ENCODE results near the gene GALNT1.

DNA sequence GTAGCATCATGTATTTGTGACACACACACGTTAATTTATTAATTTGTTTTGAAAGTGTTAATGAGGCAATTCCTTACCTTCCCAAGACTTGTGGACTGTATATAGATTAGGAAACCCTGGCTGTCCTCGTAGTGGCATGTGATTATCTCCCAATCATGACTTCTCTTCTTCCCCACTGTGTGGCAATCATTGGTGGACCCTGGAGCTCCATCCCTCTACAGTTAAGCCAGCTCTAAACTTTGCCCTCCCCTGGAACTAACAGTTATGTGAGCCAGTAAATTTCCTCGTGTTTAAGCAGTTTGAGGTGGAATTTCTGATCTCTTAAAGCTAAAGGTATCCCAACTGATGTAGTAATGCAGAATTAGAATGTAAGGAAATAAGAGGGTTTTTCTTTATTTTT is 22.0 kb downstream of the GALNT1 start:
- TF ChIP-seq, protein P1, sequence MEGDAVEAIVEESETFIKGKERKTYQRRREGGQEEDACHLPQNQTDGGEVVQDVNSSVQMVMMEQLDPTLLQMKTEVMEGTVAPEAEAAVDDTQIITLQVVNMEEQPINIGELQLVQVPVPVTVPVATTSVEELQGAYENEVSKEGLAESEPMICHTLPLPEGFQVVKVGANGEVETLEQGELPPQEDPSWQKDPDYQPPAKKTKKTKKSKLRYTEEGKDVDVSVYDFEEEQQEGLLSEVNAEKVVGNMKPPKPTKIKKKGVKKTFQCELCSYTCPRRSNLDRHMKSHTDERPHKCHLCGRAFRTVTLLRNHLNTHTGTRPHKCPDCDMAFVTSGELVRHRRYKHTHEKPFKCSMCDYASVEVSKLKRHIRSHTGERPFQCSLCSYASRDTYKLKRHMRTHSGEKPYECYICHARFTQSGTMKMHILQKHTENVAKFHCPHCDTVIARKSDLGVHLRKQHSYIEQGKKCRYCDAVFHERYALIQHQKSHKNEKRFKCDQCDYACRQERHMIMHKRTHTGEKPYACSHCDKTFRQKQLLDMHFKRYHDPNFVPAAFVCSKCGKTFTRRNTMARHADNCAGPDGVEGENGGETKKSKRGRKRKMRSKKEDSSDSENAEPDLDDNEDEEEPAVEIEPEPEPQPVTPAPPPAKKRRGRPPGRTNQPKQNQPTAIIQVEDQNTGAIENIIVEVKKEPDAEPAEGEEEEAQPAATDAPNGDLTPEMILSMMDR (IDR thresholded peaks at IDR 0.05): no peak
- TF ChIP-seq POLR2A (IDR thresholded peaks at IDR 0.05) (no peak), POLR2AphosphoS5 (IDR thresholded peaks at IDR 0.05; ENCODE audit: insufficient read depth in 1 of 2, low read depth in 1 of 2) (no peak)

Data from vagina (tissue), 2 donors.